IMR-90 (cell line): ENCODE data around the gene CAMTA1.

Source experiments
- MAFK ChIP-seq: IDR thresholded peaks from 2 replicates; pipeline ENCODE4 v1.6.1; 2012; ENCODE audit warnings: low read depth, low read length, improper control_type of control experiment
- SMC3 ChIP-seq: fragments of 150-350 bp; IDR thresholded peaks from 2 replicates; pipeline ENCODE4 v1.6.1; 2016; ENCODE audit warnings: low read depth, mild to moderate bottlenecking, antibody characterized with exemption, low read length, moderate library complexity
- TF ChIP-seq, protein P1 (sequence below): conservative IDR thresholded peaks from 2 replicates; pipeline ENCODE4 v1.5.1; 2012; ENCODE audit warnings: mild to moderate bottlenecking, low read depth, low read length, improper control_type of control experiment

DNA sequence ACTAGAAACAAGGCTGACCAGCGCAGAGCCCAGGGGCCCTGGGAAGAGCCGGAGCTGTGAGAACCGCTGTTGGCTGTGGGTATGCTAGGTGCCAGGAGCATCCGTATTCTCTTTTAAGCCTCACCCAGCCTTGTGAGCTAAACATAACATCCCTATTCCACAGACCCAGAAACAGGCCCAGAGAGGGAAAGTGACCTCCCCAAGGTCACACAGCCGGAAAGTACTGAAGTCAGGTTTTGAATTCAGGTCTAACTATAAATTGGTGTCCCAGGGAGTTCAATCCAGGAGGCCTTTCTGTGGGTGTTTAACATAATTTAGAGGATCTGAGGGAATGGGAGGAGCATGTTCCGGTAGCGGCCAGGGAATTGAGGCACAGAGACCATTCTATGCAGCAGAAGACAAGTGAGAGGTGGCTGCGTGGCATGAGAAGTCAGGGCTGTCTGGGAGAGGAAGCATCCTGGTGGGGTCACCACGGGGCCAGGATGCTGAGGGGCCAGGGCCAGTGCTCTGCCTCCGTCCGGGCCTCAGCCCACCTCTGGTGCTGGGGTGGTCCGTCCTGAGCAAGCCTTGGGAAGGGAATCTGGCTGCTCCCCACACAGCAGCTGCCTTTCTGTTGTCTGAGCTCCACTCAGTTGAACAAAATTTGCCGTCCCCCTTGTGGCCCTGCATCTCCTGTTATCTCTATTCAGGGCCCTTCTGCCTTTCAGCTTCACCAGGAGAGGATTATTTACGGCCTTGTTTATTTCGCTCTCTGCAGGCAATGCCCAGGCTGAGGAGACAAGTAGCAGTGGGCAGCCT, 647.0 kb downstream of the CAMTA1 start:
- TF ChIP-seq MAFK (no peak), SMC3 (no peak)
- TF ChIP-seq, protein P1, sequence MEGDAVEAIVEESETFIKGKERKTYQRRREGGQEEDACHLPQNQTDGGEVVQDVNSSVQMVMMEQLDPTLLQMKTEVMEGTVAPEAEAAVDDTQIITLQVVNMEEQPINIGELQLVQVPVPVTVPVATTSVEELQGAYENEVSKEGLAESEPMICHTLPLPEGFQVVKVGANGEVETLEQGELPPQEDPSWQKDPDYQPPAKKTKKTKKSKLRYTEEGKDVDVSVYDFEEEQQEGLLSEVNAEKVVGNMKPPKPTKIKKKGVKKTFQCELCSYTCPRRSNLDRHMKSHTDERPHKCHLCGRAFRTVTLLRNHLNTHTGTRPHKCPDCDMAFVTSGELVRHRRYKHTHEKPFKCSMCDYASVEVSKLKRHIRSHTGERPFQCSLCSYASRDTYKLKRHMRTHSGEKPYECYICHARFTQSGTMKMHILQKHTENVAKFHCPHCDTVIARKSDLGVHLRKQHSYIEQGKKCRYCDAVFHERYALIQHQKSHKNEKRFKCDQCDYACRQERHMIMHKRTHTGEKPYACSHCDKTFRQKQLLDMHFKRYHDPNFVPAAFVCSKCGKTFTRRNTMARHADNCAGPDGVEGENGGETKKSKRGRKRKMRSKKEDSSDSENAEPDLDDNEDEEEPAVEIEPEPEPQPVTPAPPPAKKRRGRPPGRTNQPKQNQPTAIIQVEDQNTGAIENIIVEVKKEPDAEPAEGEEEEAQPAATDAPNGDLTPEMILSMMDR, result no peak
